IPS-NIHi11 (cell line): ENCODE results near the gene FBLN1.

ENCODE experiments used
- DNase-seq: peaks from one replicate; pipeline ENCODE4 v3.0.0; 2012; ENCODE audit warnings: mixed read lengths, low spot score

FBLN1 gene

GRCh38 chr22:45571089-45571488, 68.4 kb downstream of the FBLN1 start:
- no peak for DNase-seq

GRCh38 chr22:45572444-45572843, 69.8 kb downstream of the FBLN1 start:
- DNase-seq: no peak

GRCh38 chr22:45574069-45574703, 71.5 kb downstream of the FBLN1 start:
- DNase-seq: no peak

- DNase-seq: no peak
These were observed 72.5 kb downstream of the FBLN1 start for GRCh38 chr22:45575173-45575572.

- no peak for DNase-seq
These were observed 73.1 kb downstream of the FBLN1 start for GRCh38 chr22:45575607-45576272.

GRCh38 chr22:45576273-45576625, 73.6 kb downstream of the FBLN1 start:
- no peak for DNase-seq

- no peak for DNase-seq
These were observed 74.2 kb downstream of the FBLN1 start for GRCh38 chr22:45576730-45577464.

GRCh38 chr22:45577746-45578523, 75.3 kb downstream of the FBLN1 start:
- peak; percentile 86 for DNase-seq

GRCh38 chr22:45578524-45579147, 76.0 kb downstream of the FBLN1 start:
- DNase-seq: no peak

- DNase-seq: no peak
These were observed 76.6 kb downstream of the FBLN1 start for GRCh38 chr22:45579306-45579705.

GRCh38 chr22:45579806-45580725, 77.4 kb downstream of the FBLN1 start:
- no peak for DNase-seq

- DNase-seq: no peak
These were observed 78.2 kb downstream of the FBLN1 start for GRCh38 chr22:45580726-45581381.

- DNase-seq: no peak
These were observed 78.9 kb downstream of the FBLN1 start for GRCh38 chr22:45581549-45582080.

GRCh38 chr22:45582236-45582954, 79.7 kb downstream of the FBLN1 start:
- DNase-seq: no peak

- DNase-seq: no peak
These were observed 80.3 kb downstream of the FBLN1 start for GRCh38 chr22:45582955-45583320.

GRCh38 chr22:45583504-45583903, 80.8 kb downstream of the FBLN1 start:
- no peak for DNase-seq

GRCh38 chr22:45584121-45584570, 81.5 kb downstream of the FBLN1 start:
- DNase-seq: no peak

- no peak for DNase-seq
These were observed 82.1 kb downstream of the FBLN1 start for GRCh38 chr22:45584621-45585436.

- no peak for DNase-seq
These were observed 82.7 kb downstream of the FBLN1 start for GRCh38 chr22:45585437-45585755.
